ENCODE measurements around the gene C4BPB. TPM values are rescaled to one million over a fixed set of nuclear protein-coding genes. Genes with fewer than 3 reads are reported as not detected.
"Not testable (repeated sequence)": the region's sequence is repeated elsewhere in the genome, so short reads cannot be mapped to it uniquely, and the experiment has no call there.

Gene C4BPB
- 2.6 TPM for total RNA-seq
- long read RNA-seq, partial matches to known transcripts: 0 of 1 reads
- long read RNA-seq, other reads (novel, unspliced or antisense): 0 of 1 reads

GRCh38 chr1:207088701-207089626 is at the start of gene C4BPB:
Gene C4BPB (plus strand): TSS chr1:207088860. CDS start chr1:207089532, 672 bp downstream.
- DNase-seq (ENCODE audit: low spot score): no peak

GRCh38 chr1:207039380-207040180 is 49.1 kb upstream of the C4BPB start:
- no peak for DNase-seq (ENCODE audit: low spot score)

GRCh38 chr1:207040181-207040533 is 48.5 kb upstream of the C4BPB start:
- DNase-seq (ENCODE audit: low spot score): no peak

- DNase-seq (ENCODE audit: low spot score): not testable (repeated sequence)
These were observed 47.3 kb upstream of the C4BPB start for GRCh38 chr1:207041397-207041796.

GRCh38 chr1:207045453-207045852 is 43.2 kb upstream of the C4BPB start:
- DNase-seq (ENCODE audit: low spot score): no peak

- no peak for DNase-seq (ENCODE audit: low spot score)
These were observed 41.2 kb upstream of the C4BPB start for GRCh38 chr1:207047505-207047904.

- DNase-seq (ENCODE audit: low spot score): no peak
These were observed 40.6 kb upstream of the C4BPB start for GRCh38 chr1:207048041-207048440.

GRCh38 chr1:207049054-207049453 is 39.6 kb upstream of the C4BPB start:
- DNase-seq (ENCODE audit: low spot score): no peak

- no peak for DNase-seq (ENCODE audit: low spot score)
These were observed 39.1 kb upstream of the C4BPB start for GRCh38 chr1:207049514-207049913.

- no peak for DNase-seq (ENCODE audit: low spot score)
These were observed 38.7 kb upstream of the C4BPB start for GRCh38 chr1:207049974-207050391.

GRCh38 chr1:207050480-207051190 is 38.0 kb upstream of the C4BPB start:
- DNase-seq (ENCODE audit: low spot score): peak; percentile 96

- DNase-seq (ENCODE audit: low spot score): no peak
These were observed 37.3 kb upstream of the C4BPB start, which contains the start of gene YOD1 for GRCh38 chr1:207051191-207051943. Gene YOD1 (minus strand): TSS chr1:207051208. CDS start chr1:207051030, 178 bp downstream.

GRCh38 chr1:207052911-207053769 is 35.5 kb upstream of the C4BPB start, which contains the start of gene PFKFB2:
Gene PFKFB2 (plus strand): TSS chr1:207053275. CDS start chr1:207054718, 1,443 bp downstream.
- peak; percentile 98 for DNase-seq (ENCODE audit: low spot score)

GRCh38 chr1:207054491-207054890 is 34.2 kb upstream of the C4BPB start:
- no peak for DNase-seq (ENCODE audit: low spot score)

- no peak for DNase-seq (ENCODE audit: low spot score)
These were observed 33.2 kb upstream of the C4BPB start for GRCh38 chr1:207055386-207056001.

- DNase-seq (ENCODE audit: low spot score): no peak
These were observed 32.0 kb upstream of the C4BPB start for GRCh38 chr1:207056673-207057072.

GRCh38 chr1:207058252-207058651 is 30.4 kb upstream of the C4BPB start:
- DNase-seq (ENCODE audit: low spot score): no peak

- DNase-seq (ENCODE audit: low spot score): no peak
These were observed 29.5 kb upstream of the C4BPB start for GRCh38 chr1:207058878-207059867.
